Measurements from ENCODE around the gene DBH.

DNA sequence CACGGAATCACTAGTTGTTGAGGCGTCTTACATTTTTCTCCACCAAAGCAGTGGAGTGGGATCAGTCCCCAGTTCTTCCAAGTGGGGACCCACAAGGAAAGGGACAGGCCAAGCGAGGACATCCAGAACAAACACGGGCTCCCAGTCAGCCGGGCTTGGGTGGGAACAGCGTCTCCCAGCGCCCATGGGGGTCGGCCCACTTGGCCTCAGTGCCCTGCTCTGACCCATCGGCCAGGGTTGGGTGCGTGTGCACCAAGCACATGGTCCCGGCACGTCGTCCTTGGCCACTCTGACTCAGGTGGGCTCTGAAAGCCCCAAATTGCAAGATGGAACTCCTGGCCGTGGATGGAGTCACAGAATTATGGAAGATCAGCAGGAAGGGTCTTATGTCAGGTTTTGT, 37.9 kb downstream of the DBH start:
- TF ChIP-seq, protein P1, sequence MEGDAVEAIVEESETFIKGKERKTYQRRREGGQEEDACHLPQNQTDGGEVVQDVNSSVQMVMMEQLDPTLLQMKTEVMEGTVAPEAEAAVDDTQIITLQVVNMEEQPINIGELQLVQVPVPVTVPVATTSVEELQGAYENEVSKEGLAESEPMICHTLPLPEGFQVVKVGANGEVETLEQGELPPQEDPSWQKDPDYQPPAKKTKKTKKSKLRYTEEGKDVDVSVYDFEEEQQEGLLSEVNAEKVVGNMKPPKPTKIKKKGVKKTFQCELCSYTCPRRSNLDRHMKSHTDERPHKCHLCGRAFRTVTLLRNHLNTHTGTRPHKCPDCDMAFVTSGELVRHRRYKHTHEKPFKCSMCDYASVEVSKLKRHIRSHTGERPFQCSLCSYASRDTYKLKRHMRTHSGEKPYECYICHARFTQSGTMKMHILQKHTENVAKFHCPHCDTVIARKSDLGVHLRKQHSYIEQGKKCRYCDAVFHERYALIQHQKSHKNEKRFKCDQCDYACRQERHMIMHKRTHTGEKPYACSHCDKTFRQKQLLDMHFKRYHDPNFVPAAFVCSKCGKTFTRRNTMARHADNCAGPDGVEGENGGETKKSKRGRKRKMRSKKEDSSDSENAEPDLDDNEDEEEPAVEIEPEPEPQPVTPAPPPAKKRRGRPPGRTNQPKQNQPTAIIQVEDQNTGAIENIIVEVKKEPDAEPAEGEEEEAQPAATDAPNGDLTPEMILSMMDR (conservative IDR thresholded peaks at IDR 0.05; ENCODE audit: low read length), result no peak
- no peak for TF ChIP-seq EZH2phosphoT487 (IDR thresholded peaks at IDR 0.05; ENCODE audit: borderline replicate concordance, low read depth, low read length)
